Prostate gland (tissue), 2 donors: Measurements from ENCODE around the gene SERPINB11. TPM values are rescaled to one million over a fixed set of nuclear protein-coding genes. Genes with fewer than 3 reads are reported as not detected.

Experiments
- DNase-seq: peaks from one replicate; pipeline ENCODE4 v3.0.0-alpha.2; 2019; ENCODE audit warnings: low spot score
- H3K27ac ChIP-seq, 2 donors: fragments of 200-600 bp; sonication (generic); 2 replicates each; pipeline ENCODE4 v1.5.1; 2017 to 2019
- H3K27me3 ChIP-seq: fragments of 200-600 bp; sonication (generic); replicated peaks from 2 replicates; pipeline ENCODE4 v1.5.1; 2019; ENCODE audit not compliant: insufficient read depth
- H3K36me3 ChIP-seq, 2 donors: fragments of 200-600 bp; sonication (generic); 1 replicate in 1 of 2; 2 replicates in 1 of 2; pipeline versions ENCODE4 v1.5.1 to v1.8.1; 2017 to 2019
- H3K4me1 ChIP-seq: fragments of 200-600 bp; sonication (generic); replicated peaks from 2 replicates; pipeline ENCODE4 v1.5.1; 2019
- H3K4me3 ChIP-seq, 2 donors: fragments of 200-600 bp; sonication (generic); 2 replicates each; pipeline ENCODE4 v1.5.1; 2017 to 2019
- H3K9me3 ChIP-seq: fragments of 200-600 bp; sonication (generic); 2 replicates; pipeline ENCODE4 v1.5.1; 2017
- CTCF ChIP-seq, 4 experiments: fragments of 200-600 bp in 2 of 4; fragments of 450-650 bp in 2 of 4; sonication (generic) in 2 of 4; IDR thresholded peaks; 1 replicate in 3 of 4; 2 replicates in 1 of 4; pipeline ENCODE4 v1.5.1; 2016 to 2019; ENCODE audit warnings: antibody characterized with exemption in 4 of 4, mild to moderate bottlenecking in 2 of 4, moderate library complexity in 2 of 4
- POLR2A ChIP-seq: fragments of 450-650 bp; IDR thresholded peaks from one replicate; pipeline ENCODE4 v1.6.1; 2016; ENCODE audit warnings: antibody characterized with exemption, mild to moderate bottlenecking
- POLR2AphosphoS5 ChIP-seq: sonication (generic); formaldehyde crosslinking; IDR thresholded peaks from one replicate; pipeline ENCODE4 v1.6.1; 2017; ENCODE audit warnings: antibody characterized with exemption
- WGBS: methylation state at CpG from one replicate; pipeline ENCODE4 v1.1.5; 2018; 5-methylcytosine and 5-hydroxymethylcytosine counted together
- intact Hi-C: fragments of 100-400 bp; cut with DNase I; formaldehyde crosslinking; loops from one replicate; pipeline ENCODE4 v1.14.2; 2022
- total RNA-seq, 2 donors: library from RNA; depleted of rRNA; stranded (reverse); fragments of >200 nt; gene quantifications; one replicate each; pipeline ENCODE4 v1.1.0, GENCODE V29; 2016

SERPINB11 gene
- total RNA-seq, 2 donors from 2014 or later: 10.3 to 37.8 TPM

DNA sequence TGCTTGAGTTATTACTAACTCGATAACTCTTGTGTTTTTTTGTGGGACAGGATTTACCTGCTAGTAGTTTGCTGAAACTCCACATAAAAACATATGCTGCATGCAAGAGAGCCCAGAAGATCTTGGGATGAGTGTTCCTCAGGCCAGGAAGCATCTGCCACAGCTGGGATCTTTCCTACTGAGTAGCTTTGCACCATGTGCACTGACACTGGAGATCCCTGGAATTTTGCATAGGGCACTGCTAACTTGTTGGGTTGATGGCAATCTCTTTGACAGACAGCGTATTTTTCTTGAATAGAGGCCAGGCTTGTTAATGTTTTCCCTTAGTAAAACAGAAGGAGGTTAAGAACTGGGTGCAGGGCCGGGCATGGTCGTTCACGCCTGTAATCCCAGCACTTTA is 808 bp upstream of the SERPINB11 start:
- intact Hi-C loops: no loop called here
- H3K27me3 ChIP-seq: no peaks in the 10 kb centered on the region
- TF ChIP-seq CTCF (IDR thresholded peaks at IDR 0.05) (no peak), POLR2AphosphoS5 (no peak), POLR2A (no peak)
- H3K27ac ChIP-seq: no peak overlapping the region
- DNase-seq: no peak
- H3K4me1 ChIP-seq: no peaks in the 10 kb centered on the region
- no peaks in the 10 kb centered on the region for H3K36me3 ChIP-seq
- 37% methylated on average over 5 of the region's 5 CpGs for WGBS
- no peaks in the 10 kb centered on the region for H3K9me3 ChIP-seq
- no peak overlapping the region for H3K4me3 ChIP-seq

DNA sequence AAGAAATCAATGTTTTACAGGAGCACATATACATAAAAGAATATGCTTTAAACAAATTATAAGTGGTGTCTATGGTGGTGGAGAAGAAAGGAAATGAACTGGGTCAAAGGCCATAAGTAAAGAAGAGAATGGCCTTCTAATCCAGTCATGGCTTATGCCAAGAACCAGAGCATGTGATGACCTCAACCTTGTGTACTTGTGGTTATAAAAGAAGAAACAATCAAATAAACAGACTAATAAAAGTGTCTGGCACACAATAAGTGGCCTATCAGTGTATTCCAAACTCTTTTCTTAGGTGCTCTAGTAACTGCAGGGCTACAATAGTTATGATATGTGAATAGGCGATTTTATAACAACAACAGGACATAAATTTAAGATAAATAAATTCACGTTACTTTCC is 2.6 kb downstream of the SERPINB11 start:
- H3K4me3 ChIP-seq: no peak overlapping the region
- DNase-seq: no peak
- no peaks in the 10 kb centered on the region for H3K27me3 ChIP-seq
- H3K9me3 ChIP-seq: no peaks in the 10 kb centered on the region
- no peaks in the 10 kb centered on the region for H3K4me1 ChIP-seq
- intact Hi-C loops: no loop called here
- no peak overlapping the region for H3K27ac ChIP-seq
- H3K36me3 ChIP-seq: no peaks in the 10 kb centered on the region
- no peak for TF ChIP-seq POLR2A
- no peak for TF ChIP-seq POLR2AphosphoS5
- no peak for TF ChIP-seq CTCF (IDR thresholded peaks at IDR 0.05)
- 25% methylated on average over 2 of the region's 2 CpGs for WGBS

GRCh38 chr18:63707816-63708215 is 5.1 kb downstream of the SERPINB11 start:
- no peaks in the 10 kb centered on the region for H3K27me3 ChIP-seq
- 92% methylated on average over 1 of the region's 1 CpG for WGBS
- no peak overlapping the region for H3K27ac ChIP-seq
- TF ChIP-seq POLR2A (no peak), POLR2AphosphoS5 (no peak), CTCF (IDR thresholded peaks at IDR 0.05) (no peak)
- H3K36me3 ChIP-seq: no peaks in the 10 kb centered on the region
- H3K4me1 ChIP-seq: no peaks in the 10 kb centered on the region
- H3K9me3 ChIP-seq: no peaks in the 10 kb centered on the region
- no peak for DNase-seq
- H3K4me3 ChIP-seq: no peak overlapping the region
- intact Hi-C loops: no loop called here

GRCh38 chr18:63708650-63709049 is 5.9 kb downstream of the SERPINB11 start:
- intact Hi-C loops: no loop called here
- H3K4me3 ChIP-seq: no peak overlapping the region
- 84% methylated on average over 3 of the region's 3 CpGs for WGBS
- TF ChIP-seq POLR2A: no peak
- no peak for TF ChIP-seq POLR2AphosphoS5
- TF ChIP-seq CTCF (IDR thresholded peaks at IDR 0.05): no peak
- no peak overlapping the region for H3K27ac ChIP-seq
- DNase-seq: no peak
- no peaks in the 10 kb centered on the region for H3K4me1 ChIP-seq
- H3K36me3 ChIP-seq: no peaks in the 10 kb centered on the region
- no peaks in the 10 kb centered on the region for H3K9me3 ChIP-seq
- H3K27me3 ChIP-seq: no peaks in the 10 kb centered on the region

DNA sequence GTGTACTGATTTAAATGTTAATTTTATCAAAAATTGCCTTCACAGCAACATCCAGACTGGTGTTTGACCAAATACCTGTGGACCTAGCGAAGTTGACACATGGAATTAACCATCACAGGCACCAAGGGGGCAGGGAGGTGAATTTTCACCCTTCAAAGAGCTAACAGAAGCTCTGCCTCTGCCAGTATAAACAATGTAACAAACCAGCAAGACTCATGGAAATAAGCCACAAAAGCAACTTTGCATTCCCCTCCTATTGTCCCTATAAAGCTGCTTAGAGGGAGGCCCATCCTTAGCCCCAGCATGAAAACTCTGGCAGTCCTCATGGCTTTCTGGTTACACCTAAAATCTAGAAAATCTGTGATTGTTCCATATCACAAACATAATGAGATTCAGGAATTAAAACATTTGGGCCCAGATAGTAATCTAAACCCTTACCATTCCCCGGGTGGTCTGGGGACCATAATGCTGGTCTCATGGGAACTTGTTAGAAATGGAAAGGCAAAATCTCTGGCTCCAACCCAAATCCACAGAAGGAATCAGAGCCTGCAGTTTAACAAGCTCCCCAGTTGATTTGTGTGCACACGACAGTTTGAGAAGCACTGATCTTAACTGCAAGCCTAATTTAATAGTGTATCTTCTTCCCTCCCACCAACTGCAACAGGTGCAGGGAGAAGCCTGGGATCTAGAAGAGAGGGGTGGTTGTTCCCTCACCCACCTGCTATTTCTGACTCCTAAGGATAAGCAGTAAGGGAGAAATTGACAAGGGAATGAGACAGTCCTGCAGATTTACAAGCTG is 23.1 kb downstream of the SERPINB11 start:
- TF ChIP-seq CTCF (IDR thresholded peaks at IDR 0.05) (no peak), POLR2AphosphoS5 (no peak), POLR2A (no peak)
- H3K36me3 ChIP-seq: no peaks in the 10 kb centered on the region
- H3K4me3 ChIP-seq: no peak overlapping the region
- 20% methylated on average over 3 of the region's 3 CpGs for WGBS
- H3K4me1 ChIP-seq: peaks cover 6% of the 10 kb centered on the region
- H3K27ac ChIP-seq: no peak overlapping the region
- DNase-seq: no peak
- no peaks in the 10 kb centered on the region for H3K9me3 ChIP-seq
- intact Hi-C loops: no loop called here
- H3K27me3 ChIP-seq: no peaks in the 10 kb centered on the region
